ENCODE results near the gene NEURL3.

NEURL3 gene

DNA sequence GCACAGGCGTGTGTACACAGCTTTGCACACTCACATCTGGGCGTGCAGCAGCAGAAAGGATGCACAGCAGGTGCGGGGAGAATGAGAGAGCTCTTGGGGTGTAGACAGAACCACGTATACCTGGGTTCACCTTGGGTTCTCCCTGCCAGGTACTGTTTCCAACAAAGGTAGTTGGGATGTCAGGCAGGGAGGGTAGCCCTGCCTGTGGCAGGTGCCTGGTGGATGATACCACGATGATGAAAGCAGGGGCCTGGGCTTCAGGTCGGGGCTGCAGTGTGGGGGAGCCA lies 24.9 kb upstream of the NEURL3 start:
- Histone ChIP-seq H3K27ac (no peak overlapping the region), H3K9me3 (no peaks in the 10 kb centered on the region), H3K36me3 (no peaks in the 10 kb centered on the region), H3K27me3 (peaks cover 57% of the 10 kb centered on the region), H3K4me3 (ENCODE audit: low read depth in 1 of 2, low read length in 1 of 2) (no peak overlapping the region), H3K4me1 (ENCODE audit: control insufficient read depth in 1 of 2, insufficient read depth in 1 of 2, low read depth in 1 of 2, low read length in 1 of 2) (peaks cover 61 to 63% of the 10 kb centered on the region in 2 experiments)
- TF ChIP-seq, protein P1, sequence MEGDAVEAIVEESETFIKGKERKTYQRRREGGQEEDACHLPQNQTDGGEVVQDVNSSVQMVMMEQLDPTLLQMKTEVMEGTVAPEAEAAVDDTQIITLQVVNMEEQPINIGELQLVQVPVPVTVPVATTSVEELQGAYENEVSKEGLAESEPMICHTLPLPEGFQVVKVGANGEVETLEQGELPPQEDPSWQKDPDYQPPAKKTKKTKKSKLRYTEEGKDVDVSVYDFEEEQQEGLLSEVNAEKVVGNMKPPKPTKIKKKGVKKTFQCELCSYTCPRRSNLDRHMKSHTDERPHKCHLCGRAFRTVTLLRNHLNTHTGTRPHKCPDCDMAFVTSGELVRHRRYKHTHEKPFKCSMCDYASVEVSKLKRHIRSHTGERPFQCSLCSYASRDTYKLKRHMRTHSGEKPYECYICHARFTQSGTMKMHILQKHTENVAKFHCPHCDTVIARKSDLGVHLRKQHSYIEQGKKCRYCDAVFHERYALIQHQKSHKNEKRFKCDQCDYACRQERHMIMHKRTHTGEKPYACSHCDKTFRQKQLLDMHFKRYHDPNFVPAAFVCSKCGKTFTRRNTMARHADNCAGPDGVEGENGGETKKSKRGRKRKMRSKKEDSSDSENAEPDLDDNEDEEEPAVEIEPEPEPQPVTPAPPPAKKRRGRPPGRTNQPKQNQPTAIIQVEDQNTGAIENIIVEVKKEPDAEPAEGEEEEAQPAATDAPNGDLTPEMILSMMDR (IDR thresholded peaks at IDR 0.05): no peak

DNA sequence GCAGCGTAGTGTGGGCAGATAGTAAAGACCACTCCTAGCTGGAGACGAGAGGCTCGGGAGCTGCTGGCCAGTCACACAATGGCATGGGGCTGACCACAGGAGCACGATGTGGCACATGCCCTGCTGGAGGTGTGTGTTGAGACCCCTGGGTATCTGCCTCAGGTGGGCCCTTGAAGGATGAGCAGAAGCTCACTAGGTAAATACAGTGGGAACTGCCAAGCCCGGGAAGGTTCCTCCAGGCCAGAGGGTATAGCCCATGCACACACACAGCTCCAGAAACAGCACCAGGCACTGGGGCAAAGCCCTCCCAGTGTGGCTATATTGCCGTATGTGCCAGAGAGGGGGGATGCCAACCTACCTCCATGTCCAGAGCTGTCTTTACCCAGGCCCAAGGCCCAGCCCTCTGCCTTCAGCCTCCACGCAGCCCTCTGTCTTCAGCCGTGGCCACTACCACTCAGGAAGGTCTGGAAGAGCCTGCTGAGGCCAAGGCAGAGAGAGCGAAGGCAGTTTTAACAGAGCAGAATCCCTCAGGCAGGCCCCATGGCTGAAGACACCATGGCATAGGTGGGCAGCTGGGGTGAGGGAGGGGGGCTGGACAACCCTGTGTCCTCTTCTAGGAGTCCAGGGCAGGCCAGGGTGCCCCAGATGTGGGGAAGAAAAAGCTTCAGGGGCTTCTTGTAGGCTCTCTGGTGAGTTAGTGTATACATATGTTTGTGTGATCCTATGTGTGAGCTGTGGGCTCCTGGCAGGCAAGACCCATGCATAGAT lies 24.4 kb upstream of the NEURL3 start:
- peaks cover 56 to 57% of the 10 kb centered on the region in 2 experiments for H3K4me1 ChIP-seq (ENCODE audit: control insufficient read depth in 1 of 2, insufficient read depth in 1 of 2, low read depth in 1 of 2, low read length in 1 of 2)
- TF ChIP-seq, protein P1 (IDR thresholded peaks at IDR 0.05): no peak
- H3K27me3 ChIP-seq: peaks cover 57% of the 10 kb centered on the region
- no peak overlapping the region for H3K4me3 ChIP-seq (ENCODE audit: low read depth in 1 of 2, low read length in 1 of 2)
- H3K27ac ChIP-seq: no peak overlapping the region
- H3K36me3 ChIP-seq: no peaks in the 10 kb centered on the region
- no peaks in the 10 kb centered on the region for H3K9me3 ChIP-seq

DNA sequence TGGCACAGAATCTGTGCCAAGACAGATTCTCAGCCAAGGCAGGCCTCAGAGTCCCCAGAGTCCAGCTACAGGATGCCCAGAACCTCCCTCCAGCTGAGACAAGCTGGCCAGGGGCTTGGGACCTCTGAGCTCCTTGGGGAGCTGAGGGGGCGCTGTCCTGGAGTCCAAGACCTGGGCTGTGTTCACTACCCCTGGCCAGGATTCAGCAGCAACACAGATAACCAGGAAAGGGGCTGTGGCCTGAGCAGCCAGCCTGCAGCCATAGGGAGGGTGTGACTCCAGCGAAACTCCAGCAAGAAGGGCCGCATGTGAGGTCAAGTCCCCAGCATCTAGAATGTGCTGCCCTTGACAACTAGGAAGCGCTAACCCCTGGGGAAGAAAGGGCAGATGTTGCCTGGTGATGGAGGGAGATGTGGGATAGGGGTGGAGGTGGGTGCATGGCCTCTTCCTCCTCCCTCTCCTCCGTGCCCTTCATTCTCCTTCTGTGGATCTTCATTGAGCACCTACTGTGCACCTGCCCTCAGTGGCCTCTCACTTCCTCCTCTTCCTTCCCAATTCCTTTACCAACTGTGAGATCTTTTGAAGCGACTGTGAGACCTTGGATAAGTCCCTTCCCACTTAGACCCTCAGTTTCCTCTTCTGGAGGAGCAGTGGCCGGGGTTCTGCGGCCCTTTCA lies 23.7 kb upstream of the NEURL3 start:
- H3K4me3 ChIP-seq (ENCODE audit: low read depth in 1 of 2, low read length in 1 of 2): no peak overlapping the region
- H3K27ac ChIP-seq: no peak overlapping the region
- TF ChIP-seq, protein P1 (IDR thresholded peaks at IDR 0.05): no peak
- no peaks in the 10 kb centered on the region for H3K36me3 ChIP-seq
- no peaks in the 10 kb centered on the region for H3K9me3 ChIP-seq
- H3K27me3 ChIP-seq: peaks cover 57% of the 10 kb centered on the region
- H3K4me1 ChIP-seq (ENCODE audit: control insufficient read depth in 1 of 2, insufficient read depth in 1 of 2, low read depth in 1 of 2, low read length in 1 of 2): peaks cover 49 to 50% of the 10 kb centered on the region in 2 experiments

DNA sequence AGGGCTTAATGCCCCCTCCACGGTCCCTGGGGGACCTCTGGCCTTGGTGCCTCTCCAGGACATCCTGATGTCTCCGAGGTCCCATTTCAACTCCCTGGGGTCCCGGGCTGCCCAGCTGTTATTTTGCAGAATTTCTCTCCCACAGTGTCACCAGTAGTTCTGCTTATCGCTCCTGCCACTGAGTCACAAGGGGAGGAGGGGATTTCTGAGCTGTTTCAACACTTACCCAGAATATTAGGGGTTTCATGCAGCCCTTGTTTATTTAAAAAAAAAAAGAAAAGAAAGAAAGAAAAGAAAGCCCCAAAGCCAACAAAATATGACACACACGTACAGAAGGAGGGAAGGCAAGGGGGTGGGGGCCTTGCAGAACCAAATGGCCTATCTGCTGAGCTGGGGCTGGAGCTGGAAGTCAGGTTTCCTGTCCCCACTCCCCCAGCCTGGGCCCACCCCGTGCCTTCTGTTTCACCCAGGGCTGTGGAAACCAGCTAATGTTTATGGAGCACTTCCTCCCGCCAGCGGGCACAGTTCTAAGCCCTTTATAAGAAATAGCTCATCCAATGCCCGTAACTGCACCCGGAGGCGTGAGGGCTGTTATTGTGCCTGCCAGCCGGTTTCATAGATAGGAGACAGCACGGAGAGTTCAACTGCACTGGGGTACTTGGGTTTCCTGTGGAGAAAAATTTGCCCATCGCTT lies 23.0 kb upstream of the NEURL3 start:
- Histone ChIP-seq H3K4me1 (ENCODE audit: control insufficient read depth in 1 of 2, insufficient read depth in 1 of 2, low read depth in 1 of 2, low read length in 1 of 2) (peaks cover 42 to 43% of the 10 kb centered on the region in 2 experiments), H3K27me3 (peaks cover 57% of the 10 kb centered on the region), H3K27ac (no peak overlapping the region), H3K36me3 (no peaks in the 10 kb centered on the region), H3K4me3 (ENCODE audit: low read depth in 1 of 2, low read length in 1 of 2) (peak overlapping the region; percentile 31 to 67), H3K9me3 (no peaks in the 10 kb centered on the region)
- TF ChIP-seq, protein P1 (IDR thresholded peaks at IDR 0.05): no peak

DNA sequence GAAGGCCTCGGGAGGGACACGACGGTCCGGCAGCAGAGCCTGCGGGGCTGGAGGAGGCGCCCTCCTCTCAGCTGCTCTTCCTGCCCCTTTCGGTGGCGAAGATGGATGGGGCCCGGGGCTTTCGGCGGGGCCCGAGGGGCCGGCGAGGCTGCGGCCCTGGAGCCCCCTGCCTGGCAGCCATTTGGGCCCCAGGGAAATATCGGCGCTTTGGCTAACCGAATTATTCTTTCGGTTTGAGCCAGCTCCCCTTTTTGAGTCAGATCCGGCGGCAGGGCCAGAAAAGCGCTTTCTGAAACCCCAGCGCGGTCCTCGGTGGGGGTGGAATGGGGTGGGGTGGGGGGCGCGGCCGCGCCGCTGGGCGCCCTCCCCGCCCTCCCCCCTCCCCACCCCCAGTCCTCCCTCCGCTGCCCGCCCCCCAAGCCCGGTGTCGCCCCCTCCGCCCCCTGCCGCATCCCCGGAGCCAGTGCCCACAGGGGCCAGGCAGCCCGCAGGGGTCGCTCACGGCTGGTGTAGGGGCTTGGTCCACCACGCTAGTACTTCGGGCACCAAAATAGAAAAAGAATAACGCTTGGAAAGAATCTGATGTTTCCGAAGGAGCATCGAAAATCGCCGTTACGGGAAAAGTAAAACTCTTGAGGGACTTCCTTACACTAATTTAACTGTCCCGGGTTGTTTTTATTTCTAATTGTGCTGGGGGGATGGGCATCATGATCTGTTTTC lies 22.3 kb upstream of the NEURL3 start:
- Histone ChIP-seq H3K9me3 (no peaks in the 10 kb centered on the region), H3K4me1 (ENCODE audit: control insufficient read depth in 1 of 2, insufficient read depth in 1 of 2, low read depth in 1 of 2, low read length in 1 of 2) (peaks cover 35 to 36% of the 10 kb centered on the region in 2 experiments), H3K27ac (peak overlapping the region; percentile 6), H3K27me3 (peaks cover 57% of the 10 kb centered on the region), H3K4me3 (ENCODE audit: low read depth in 1 of 2, low read length in 1 of 2) (peak overlapping the region; percentile 56 to 67), H3K36me3 (no peaks in the 10 kb centered on the region)
- TF ChIP-seq, protein P1 (IDR thresholded peaks at IDR 0.05): no peak

All from neutrophil (primary cell).